PFSK-1 (cell line): Measurements from ENCODE around the gene FAM210A.

Source experiments
- FOXP2 ChIP-seq: optimal IDR thresholded peaks from 2 replicates; pipeline ENCODE3; 2011; ENCODE audit warnings: borderline replicate concordance, control low read depth, inconsistent platforms; ENCODE audit not compliant: insufficient read depth; ENCODE audit errors: extremely low read length, extremely low read depth
- POLR2AphosphoS5 ChIP-seq: IDR thresholded peaks from 2 replicates; pipeline ENCODE4 v1.6.1; 2012; ENCODE audit warnings: low read depth, mild to moderate bottlenecking, control low read depth, low read length, moderate library complexity
- SIN3A ChIP-seq: IDR thresholded peaks from 2 replicates; pipeline ENCODE4 v1.6.1; 2012; ENCODE audit warnings: mild to moderate bottlenecking, low read length, moderate library complexity, borderline replicate concordance; ENCODE audit not compliant: insufficient read depth
- TAF1 ChIP-seq: IDR thresholded peaks from 2 replicates; pipeline ENCODE4 v1.6.1; 2012; ENCODE audit warnings: low read length, control low read depth, borderline replicate concordance; ENCODE audit not compliant: insufficient read depth
- TF ChIP-seq, protein P1 (sequence below), 2 experiments: IDR thresholded peaks; 2 replicates each; pipeline versions ENCODE4 v1.6.1 to v1.8.0; 2011 to 2012; ENCODE audit warnings: low read depth in 2 of 2, low read length in 2 of 2, control low read depth in 1 of 2, inconsistent platforms in 1 of 2, mild to moderate bottlenecking in 1 of 2, moderate library complexity in 1 of 2; ENCODE audit not compliant: insufficient read depth in 1 of 2

Gene FAM210A

DNA sequence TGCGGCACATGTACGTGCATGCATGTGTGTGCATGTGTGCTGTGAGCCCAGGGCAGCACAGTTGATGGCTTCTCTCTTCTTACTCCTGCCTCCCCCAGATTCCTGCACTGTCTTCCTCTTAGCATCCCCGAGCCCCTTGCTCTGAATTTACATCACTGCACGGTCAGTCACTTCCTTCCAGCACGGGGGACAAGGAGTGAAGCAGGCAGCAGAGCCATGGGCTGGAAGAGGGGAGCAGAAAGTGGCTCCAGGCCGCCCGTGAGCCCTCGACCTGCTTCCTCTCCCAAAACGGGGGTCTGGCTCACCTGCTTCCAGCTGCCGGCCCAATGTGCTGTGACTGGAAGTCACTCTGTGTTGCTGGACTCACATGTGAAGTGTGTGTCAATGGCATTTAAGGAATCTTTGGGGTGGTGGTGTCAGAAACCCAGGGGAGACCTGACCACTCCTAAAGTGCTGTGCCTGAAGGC lies 106.1 kb downstream of the FAM210A start:
- TF ChIP-seq FOXP2 (no peak), SIN3A (no peak), TAF1 (no peak), POLR2AphosphoS5 (no peak)
- TF ChIP-seq, protein P1, sequence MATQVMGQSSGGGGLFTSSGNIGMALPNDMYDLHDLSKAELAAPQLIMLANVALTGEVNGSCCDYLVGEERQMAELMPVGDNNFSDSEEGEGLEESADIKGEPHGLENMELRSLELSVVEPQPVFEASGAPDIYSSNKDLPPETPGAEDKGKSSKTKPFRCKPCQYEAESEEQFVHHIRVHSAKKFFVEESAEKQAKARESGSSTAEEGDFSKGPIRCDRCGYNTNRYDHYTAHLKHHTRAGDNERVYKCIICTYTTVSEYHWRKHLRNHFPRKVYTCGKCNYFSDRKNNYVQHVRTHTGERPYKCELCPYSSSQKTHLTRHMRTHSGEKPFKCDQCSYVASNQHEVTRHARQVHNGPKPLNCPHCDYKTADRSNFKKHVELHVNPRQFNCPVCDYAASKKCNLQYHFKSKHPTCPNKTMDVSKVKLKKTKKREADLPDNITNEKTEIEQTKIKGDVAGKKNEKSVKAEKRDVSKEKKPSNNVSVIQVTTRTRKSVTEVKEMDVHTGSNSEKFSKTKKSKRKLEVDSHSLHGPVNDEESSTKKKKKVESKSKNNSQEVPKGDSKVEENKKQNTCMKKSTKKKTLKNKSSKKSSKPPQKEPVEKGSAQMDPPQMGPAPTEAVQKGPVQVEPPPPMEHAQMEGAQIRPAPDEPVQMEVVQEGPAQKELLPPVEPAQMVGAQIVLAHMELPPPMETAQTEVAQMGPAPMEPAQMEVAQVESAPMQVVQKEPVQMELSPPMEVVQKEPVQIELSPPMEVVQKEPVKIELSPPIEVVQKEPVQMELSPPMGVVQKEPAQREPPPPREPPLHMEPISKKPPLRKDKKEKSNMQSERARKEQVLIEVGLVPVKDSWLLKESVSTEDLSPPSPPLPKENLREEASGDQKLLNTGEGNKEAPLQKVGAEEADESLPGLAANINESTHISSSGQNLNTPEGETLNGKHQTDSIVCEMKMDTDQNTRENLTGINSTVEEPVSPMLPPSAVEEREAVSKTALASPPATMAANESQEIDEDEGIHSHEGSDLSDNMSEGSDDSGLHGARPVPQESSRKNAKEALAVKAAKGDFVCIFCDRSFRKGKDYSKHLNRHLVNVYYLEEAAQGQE (IDR thresholded peaks at IDR 0.05; ENCODE audit: insufficient read depth in 1 of 2, low read depth in 2 of 2, low read length in 2 of 2), result no peak

DNA sequence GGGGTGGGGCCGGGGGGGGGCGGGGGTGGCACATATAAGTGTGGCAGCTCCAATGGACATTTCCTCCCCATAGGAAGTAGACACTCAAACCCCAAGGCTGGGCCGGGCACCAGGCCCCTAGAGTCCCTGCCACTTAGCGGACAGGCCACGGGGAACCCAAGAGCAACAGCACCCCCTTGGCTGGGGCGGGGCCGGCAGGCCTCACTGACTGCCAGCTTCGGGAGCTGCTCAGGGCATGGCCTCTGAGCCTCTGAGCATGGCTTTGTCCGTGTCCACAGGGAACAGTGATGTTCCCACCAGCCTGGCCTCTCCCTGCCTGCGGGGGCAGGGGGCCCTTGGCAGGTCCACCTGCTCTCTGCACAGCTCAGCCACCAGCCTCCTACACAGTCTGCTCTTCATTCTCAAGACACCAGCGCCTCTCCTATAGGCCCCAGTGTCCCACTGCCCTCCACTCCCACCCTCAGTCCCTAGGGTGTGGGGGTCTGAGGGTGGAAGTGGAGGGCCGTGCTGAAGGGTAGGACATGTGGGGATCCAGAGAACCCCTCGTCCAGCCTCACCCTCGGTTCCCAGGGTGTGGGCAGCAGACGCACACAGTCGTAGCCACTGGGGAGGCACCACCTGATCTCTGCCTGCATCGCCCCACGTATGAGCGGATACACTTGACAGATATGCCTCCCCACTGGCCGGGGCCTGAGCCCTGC lies 106.7 kb downstream of the FAM210A start:
- TF ChIP-seq TAF1 (no peak), POLR2AphosphoS5 (no peak), FOXP2 (no peak), SIN3A (no peak)
- TF ChIP-seq, protein P1 (IDR thresholded peaks at IDR 0.05; ENCODE audit: insufficient read depth in 1 of 2, low read depth in 2 of 2, low read length in 2 of 2), result no peak

DNA sequence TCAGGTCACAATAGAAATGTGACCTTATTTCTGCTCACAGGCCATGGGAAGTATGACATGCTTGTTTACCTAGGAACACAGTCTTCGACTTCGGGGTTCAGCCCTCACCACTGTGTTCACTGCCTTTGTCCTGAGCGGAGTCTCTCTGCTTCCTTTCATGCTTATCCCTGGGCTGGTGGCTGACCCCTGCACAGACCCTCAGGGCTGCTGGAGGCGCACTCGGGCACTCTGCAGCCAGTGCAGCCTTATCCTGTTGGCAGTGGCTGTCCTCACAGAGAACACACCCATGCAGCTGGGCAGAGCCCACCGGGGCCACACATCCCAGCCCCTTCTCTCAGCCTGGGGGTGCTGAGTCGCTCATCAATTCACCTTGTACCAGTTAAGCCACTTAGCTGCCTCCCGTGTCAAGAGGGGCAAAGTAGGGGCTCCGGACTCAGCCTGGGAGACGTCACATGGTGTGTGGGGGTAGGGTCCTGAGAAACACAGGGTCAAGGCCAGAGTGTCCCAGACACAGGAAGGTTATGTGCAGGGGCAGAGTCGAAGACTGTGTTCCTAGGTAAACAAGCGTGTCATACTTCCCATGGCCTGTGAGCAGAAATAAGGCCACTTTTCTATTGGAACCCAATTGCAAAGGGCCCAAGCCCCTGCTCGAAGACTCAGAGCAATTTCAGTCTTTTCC lies 107.5 kb downstream of the FAM210A start:
- TF ChIP-seq FOXP2, result no peak
- no peak for TF ChIP-seq TAF1
- TF ChIP-seq SIN3A, result no peak
- TF ChIP-seq, protein P1 (IDR thresholded peaks at IDR 0.05; ENCODE audit: insufficient read depth in 1 of 2, low read depth in 2 of 2, low read length in 2 of 2), result no peak
- no peak for TF ChIP-seq POLR2AphosphoS5

DNA sequence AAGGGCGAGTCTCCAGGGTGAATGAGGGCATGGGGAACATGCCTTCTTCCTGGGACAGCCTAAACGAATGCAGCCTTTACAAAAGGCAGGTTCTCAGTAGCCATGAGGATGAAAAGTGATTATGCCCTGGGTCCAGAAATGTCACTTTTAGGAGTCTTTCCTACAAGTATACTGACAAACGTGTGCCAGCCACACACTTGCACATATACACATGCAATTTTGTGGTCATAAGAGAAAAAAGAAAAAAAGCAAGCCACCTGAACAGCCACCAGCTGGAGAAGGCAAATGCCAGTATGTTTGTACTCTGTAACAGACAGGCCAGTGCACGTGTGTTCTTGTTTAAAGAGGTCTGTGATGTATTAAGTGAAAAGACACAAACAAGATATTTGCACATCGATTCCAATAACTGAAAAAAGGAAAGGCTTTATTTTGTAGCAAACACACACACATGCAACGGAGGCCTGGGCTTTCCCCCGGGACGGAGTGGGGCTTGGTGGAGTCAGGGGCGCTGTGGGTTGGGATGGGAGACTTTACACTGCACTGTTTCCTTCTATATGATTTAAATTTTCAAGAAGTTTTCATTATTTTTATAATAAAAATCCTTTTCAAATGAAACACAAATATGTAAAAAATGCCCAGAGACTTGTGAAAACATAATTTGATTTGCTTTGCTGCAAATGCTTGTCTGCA lies 108.4 kb downstream of the FAM210A start:
- TF ChIP-seq TAF1 (no peak), SIN3A (no peak), POLR2AphosphoS5 (no peak), FOXP2 (no peak)
- TF ChIP-seq, protein P1 (IDR thresholded peaks at IDR 0.05; ENCODE audit: insufficient read depth in 1 of 2, low read depth in 2 of 2, low read length in 2 of 2), result no peak
